GM10266 (cell line): ENCODE results near the gene C19orf25.
A peak's percentile ranks its signal among the peaks of the same experiment; 100 is the strongest.

Source experiments
- DNase-seq: peaks from one replicate; pipeline ENCODE4 v3.0.0; 2012; ENCODE audit errors: extremely low spot score
- CTCF ChIP-seq: IDR thresholded peaks from 2 replicates; pipeline ENCODE4 v1.5.1; 2012; ENCODE audit warnings: mild to moderate bottlenecking, low read depth; ENCODE audit not compliant: control insufficient read depth, insufficient read depth; ENCODE audit errors: missing control alignments

The C19orf25 gene

GRCh38 chr19:1478934-1479707 lies at the start of gene C19orf25:
Gene C19orf25, minus strand, starts transcription at chr19:1479215. Its CDS starts 312 bp downstream, at chr19:1478903.
- TF ChIP-seq CTCF: no peak
- DNase-seq: peak; percentile 99

GRCh38 chr19:1527650-1528309 lies 48.8 kb upstream of the C19orf25 start:
- TF ChIP-seq CTCF: no peak
- DNase-seq: no peak

- no peak for DNase-seq
Measured at GRCh38 chr19:1526979-1527649, 48.1 kb upstream of the C19orf25 start.

GRCh38 chr19:1526066-1526778 lies 47.2 kb upstream of the C19orf25 start:
- TF ChIP-seq CTCF: no peak
- no peak for DNase-seq

More at GRCh38 chr19:1526979-1527649, 48.1 kb upstream of the C19orf25 start:
- TF ChIP-seq CTCF: no peak

- DNase-seq: no peak
- no peak for TF ChIP-seq CTCF
Measured at GRCh38 chr19:1525343-1525742, 46.3 kb upstream of the C19orf25 start.

- DNase-seq: no peak
- TF ChIP-seq CTCF: no peak
Measured at GRCh38 chr19:1524972-1525325, 45.9 kb upstream of the C19orf25 start.
